HL-60 (cell line): ENCODE measurements around the gene HMX3.

Experiments used
- DNase-seq, 2 experiments: peaks; one replicate each; pipeline ENCODE4 v3.0.0-alpha.2; 2010 to 2020; ENCODE audit warnings: low read depth in 1 of 2, low spot score in 1 of 2
- H3K27ac ChIP-seq: fragments of 250-450 bp; sonication (Bioruptor Pico); replicated peaks from 2 replicates; pipeline ENCODE4 v1.5.1; 2020; ENCODE audit warnings: mild to moderate bottlenecking, moderate library complexity
- H3K27me3 ChIP-seq: fragments of 250-450 bp; sonication (Bioruptor Pico); 2 replicates; pipeline ENCODE4 v1.5.1; 2021; ENCODE audit warnings: mild to moderate bottlenecking, moderate library complexity; ENCODE audit not compliant: insufficient read depth, poor library complexity, severe bottlenecking
- H3K4me3 ChIP-seq: replicated peaks from 2 replicates; pipeline ENCODE4 v1.5.1; 2011; ENCODE audit warnings: mild to moderate bottlenecking, control low read depth, low read length; ENCODE audit not compliant: insufficient read depth
- CTCF ChIP-seq: IDR thresholded peaks from one replicate; pipeline ENCODE4 v1.5.1; 2011; ENCODE audit warnings: low read length, control low read depth, inconsistent platforms; ENCODE audit not compliant: insufficient read depth
- GABPA ChIP-seq: IDR thresholded peaks from 2 replicates; pipeline ENCODE4 v1.6.1; 2012; ENCODE audit warnings: low read depth
- POLR2AphosphoS5 ChIP-seq: IDR thresholded peaks from 2 replicates; pipeline ENCODE4 v1.6.1; 2012; ENCODE audit warnings: low read depth
- REST ChIP-seq: IDR thresholded peaks from 2 replicates; pipeline ENCODE4 v1.6.1; 2012; ENCODE audit warnings: low read depth; ENCODE audit not compliant: insufficient replicate concordance
- SPI1 ChIP-seq: IDR thresholded peaks from 2 replicates; pipeline ENCODE4 v1.6.1; 2012; ENCODE audit warnings: low read depth, mild to moderate bottlenecking, borderline replicate concordance

Gene HMX3

GRCh38 chr10:123144697-123145541 is 9.1 kb downstream of the HMX3 start:
- no peak overlapping the region for H3K4me3 ChIP-seq
- DNase-seq = no peak
- H3K27me3 ChIP-seq = peaks cover 93% of the 10 kb centered on the region
- no peak overlapping the region for H3K27ac ChIP-seq
- no peak for TF ChIP-seq CTCF
- TF ChIP-seq SPI1 = no peak
- TF ChIP-seq POLR2AphosphoS5 = no peak
- no peak for TF ChIP-seq REST
- no peak for TF ChIP-seq GABPA

GRCh38 chr10:123145542-123146012 is 9.8 kb downstream of the HMX3 start:
- Histone ChIP-seq H3K4me3 (no peak overlapping the region), H3K27ac (no peak overlapping the region), H3K27me3 (peaks cover 93% of the 10 kb centered on the region)
- TF ChIP-seq CTCF = no peak
- TF ChIP-seq POLR2AphosphoS5 = no peak
- TF ChIP-seq REST = no peak
- TF ChIP-seq GABPA = no peak
- no peak for TF ChIP-seq SPI1
- no peak for DNase-seq

- peaks cover 93% of the 10 kb centered on the region for H3K27me3 ChIP-seq
- H3K27ac ChIP-seq = no peak overlapping the region
- no peak for DNase-seq
- TF ChIP-seq CTCF (no peak), REST (no peak), SPI1 (no peak), POLR2AphosphoS5 (no peak), GABPA (no peak)
- H3K4me3 ChIP-seq = no peak overlapping the region
Observed at GRCh38 chr10:123146013-123146893, 10.5 kb downstream of the HMX3 start.
